T-cell (primary cell): ENCODE measurements around the gene SORL1. TPM values are rescaled to one million over a fixed set of nuclear protein-coding genes. Genes with fewer than 3 reads are reported as not detected.

Experiments used
- ATAC-seq, 4 experiments: fragments of 200-7000 bp in 3 of 4; fragments of 150-1000 bp in 1 of 4; cut with Tn5 transposase; replicated peaks in 1 of 4; 1 replicate in 3 of 4; 2 replicates in 1 of 4; pipeline ENCODE4 v1.10.0; 2021; ENCODE audit warnings: moderate library complexity in 3 of 4, mild to moderate bottlenecking in 2 of 4, moderate number of reproducible peaks in 1 of 4
- CTCF ChIA-PET, 2 donors: fragments of 300-600 bp; sonication (Branson Sonifier 250); formaldehyde crosslinking; loops; one replicate each; lab custom pipeline; 2022; ENCODE audit warnings: antibody characterized with exemption in 2 of 2; lab: Charles Lee
- POLR2A ChIA-PET, 2 donors: fragments of 300-600 bp; sonication (Branson Sonifier 250); formaldehyde crosslinking; loops; one replicate each; lab custom pipeline; 2022; ENCODE audit warnings: antibody characterized with exemption in 2 of 2; lab: Charles Lee
- DNase-seq, 35 experiments: peaks; one replicate each; pipeline versions ENCODE4 v3.0.0 to v3.0.0-alpha.2; 2013 to 2023
- H3K27ac ChIP-seq: one replicate; pipeline ENCODE4 v1.5.1; 2013; ENCODE audit warnings: low read length
- H3K27me3 ChIP-seq, 2 experiments: replicated peaks in 1 of 2; 1 replicate in 1 of 2; 2 replicates in 1 of 2; pipeline versions ENCODE4 v1.6.1 to v1.7.0; 2013; ENCODE audit warnings: low read length in 1 of 2, mixed read lengths in 1 of 2; ENCODE audit not compliant: control insufficient read depth in 2 of 2, insufficient read depth in 2 of 2; ENCODE audit errors: extremely low read depth in 1 of 2
- H3K36me3 ChIP-seq, 2 donors: 1 replicate in 1 of 2; 2 replicates in 1 of 2; pipeline versions ENCODE4 v1.6.1 to v1.7.0; 2013; ENCODE audit warnings: low read length in 1 of 2; ENCODE audit not compliant: control insufficient read depth in 2 of 2, insufficient read depth in 1 of 2; ENCODE audit errors: extremely low read depth in 1 of 2
- H3K4me1 ChIP-seq, 2 experiments: 1 replicate in 1 of 2; 2 replicates in 1 of 2; pipeline versions ENCODE4 v1.6.1 to v1.7.0; 2013; ENCODE audit warnings: low read length in 2 of 2, mixed read lengths in 1 of 2; ENCODE audit not compliant: insufficient read depth in 2 of 2, control insufficient read depth in 1 of 2; ENCODE audit errors: extremely low read depth in 1 of 2
- H3K4me3 ChIP-seq, 2 donors: 1 replicate in 1 of 2; 2 replicates in 1 of 2; pipeline versions ENCODE4 v1.5.1 to v1.7.0; 2013; ENCODE audit warnings: mild to moderate bottlenecking in 2 of 2, low read length in 1 of 2, moderate library complexity in 1 of 2; ENCODE audit not compliant: control insufficient read depth in 1 of 2; ENCODE audit errors: extremely low read depth in 1 of 2
- H3K9me3 ChIP-seq: 2 replicates; pipeline ENCODE4 v1.7.0; 2013
- H3K27ac Mint-ChIP-seq, 2 donors: one replicate each; pipeline ENCODE4 v1.8.0; 2020 to 2021; ENCODE audit warnings: mild to moderate bottlenecking in 2 of 2, mixed read lengths in 2 of 2
- H3K27me3 Mint-ChIP-seq, 2 donors: one replicate each; pipeline ENCODE4 v1.8.0; 2021 to 2022; ENCODE audit warnings: mixed read lengths in 2 of 2
- H3K36me3 Mint-ChIP-seq: one replicate; pipeline ENCODE4 v1.8.0; 2021; ENCODE audit warnings: mixed read lengths
- H3K4me1 Mint-ChIP-seq, 3 donors: one replicate each; pipeline ENCODE4 v1.8.0; 2020 to 2022; ENCODE audit warnings: mixed read lengths in 3 of 3, mild to moderate bottlenecking in 1 of 3
- H3K4me3 Mint-ChIP-seq, 3 donors: one replicate each; pipeline ENCODE4 v1.8.0; 2020 to 2022; ENCODE audit warnings: mild to moderate bottlenecking in 3 of 3, mixed read lengths in 3 of 3, moderate library complexity in 3 of 3
- H3K9me3 Mint-ChIP-seq, 3 donors: one replicate each; pipeline ENCODE4 v1.8.0; 2020 to 2022; ENCODE audit warnings: mixed read lengths in 3 of 3
- WGBS: methylation state at CpG from one replicate; pipeline ENCODE4 v1.1.5; 2013; ENCODE audit warnings: missing lambda C conversion rate; ENCODE audit not compliant: insufficient coverage; 5-methylcytosine and 5-hydroxymethylcytosine counted together
- total RNA-seq, 35 experiments: library from RNA in 6 of 35; stranded (reverse) in 6 of 35; fragments of 120-200 nt in 1 of 35; gene quantifications; one replicate each; pipeline versions ENCODE4 v1.2.1 to v1.2.4 and lab custom pipeline; 2013 to 2026

SORL1 gene
- total RNA-seq, 5 donors from 2014 or later (not counting 1 experiment from before 2014, with no cell fraction given), result 361 to 422 (median 392) TPM

- peak; percentile 33 to 88 (median 68) for DNase-seq
- ChIA-PET POLR2A (interaction anchor here (0.6 to 1.2 kb wide), 9 partner anchors 12 to 36 kb away, joined by 3 to 7 read pairs (median 4); no protein-coding TSS in a partner anchor), CTCF (interaction anchor here (0.6 to 1.2 kb wide), 4 partner anchors 15 to 161 kb away, joined by 3 read pairs; partner anchors contain the start of gene SC5D (in 1 of the 2))
- no peaks in the 10 kb centered on the region for H3K9me3 ChIP-seq
- peak; percentile 29 to 71 (median 38) for ATAC-seq
- H3K4me3 ChIP-seq, result peak within 1 kb of the TSS; percentile 71 to 88
- H3K4me3 Mint-ChIP-seq, result peak within 1 kb of the TSS; percentile 97 to 99 (median 98)
- H3K27me3 Mint-ChIP-seq, result no peaks in the 10 kb centered on the region
- peak within 1 kb of the TSS; percentile 83 for H3K27ac ChIP-seq
- H3K9me3 Mint-ChIP-seq, result no peaks in the 10 kb centered on the region
- 0% methylated on average over 7 of the region's 21 CpGs for WGBS
- peak within 1 kb of the TSS; percentile 93 to 96 for H3K27ac Mint-ChIP-seq
- H3K36me3 Mint-ChIP-seq, result peaks cover 52% of the 10 kb centered on the region
- H3K4me1 ChIP-seq, result peaks cover 52 to 77% of the 10 kb centered on the region in 2 experiments
- H3K4me1 Mint-ChIP-seq, result peaks cover 75 to 90% (median 85%) of the 10 kb centered on the region in 3 donors
- peaks cover 0 to 15% of the 10 kb centered on the region in 2 donors for H3K36me3 ChIP-seq
- no peaks in the 10 kb centered on the region for H3K27me3 ChIP-seq
Observed at GRCh38 chr11:121452609-121453150, 566 bp downstream of the SORL1 start, which contains the start of gene SORL1-AS1. Gene SORL1-AS1 (minus strand): TSS chr11:121452967.

GRCh38 chr11:121453589-121454299 is 1.6 kb downstream of the SORL1 start:
- Histone ChIP-seq H3K27me3 (no peaks in the 10 kb centered on the region), H3K27ac (peak overlapping the region; percentile 74), H3K4me3 (peak overlapping the region; percentile 66 to 88), H3K36me3 (peaks cover 0 to 17% of the 10 kb centered on the region in 2 donors), H3K9me3 (no peaks in the 10 kb centered on the region), H3K4me1 (peaks cover 53 to 75% of the 10 kb centered on the region in 2 experiments)
- ATAC-seq (no peak), DNase-seq (no peak)
- 82% methylated on average over 2 of the region's 6 CpGs for WGBS
- H3K27me3 Mint-ChIP-seq, result no peaks in the 10 kb centered on the region
- peak overlapping the region; percentile 91 to 95 for H3K27ac Mint-ChIP-seq
- H3K36me3 Mint-ChIP-seq, result peaks cover 52% of the 10 kb centered on the region
- CTCF ChIA-PET, result interaction anchor here (0.5 to 0.7 kb wide), 2 partner anchors 12 to 13 kb away, joined by 3 read pairs; no protein-coding TSS in a partner anchor
- peak overlapping the region; percentile 97 to 99 (median 98) for H3K4me3 Mint-ChIP-seq
- POLR2A ChIA-PET, result interaction anchor here in 1 of 2 donors (1.1 kb wide), 1 partner anchor 28 kb away, joined by 3 read pairs; no protein-coding TSS in a partner anchor
- H3K9me3 Mint-ChIP-seq, result no peaks in the 10 kb centered on the region
- peaks cover 75 to 90% (median 85%) of the 10 kb centered on the region in 3 donors for H3K4me1 Mint-ChIP-seq

- Mint-ChIP-seq H3K9me3 (no peaks in the 10 kb centered on the region), H3K36me3 (peaks cover 52% of the 10 kb centered on the region), H3K4me1 (peaks cover 75 to 90% (median 85%) of the 10 kb centered on the region in 3 donors), H3K27ac (peak overlapping the region; percentile 91 to 95), H3K27me3 (no peaks in the 10 kb centered on the region), H3K4me3 (peak overlapping the region; percentile 97 to 99 (median 98))
- no peaks in the 10 kb centered on the region for H3K27me3 ChIP-seq
- H3K27ac ChIP-seq, result peak overlapping the region; percentile 74
- peaks cover 0 to 20% of the 10 kb centered on the region in 2 donors for H3K36me3 ChIP-seq
- ChIA-PET POLR2A (interaction anchor here (0.9 to 3.0 kb wide), 3 partner anchors 10 to 26 kb away, joined by 3 to 9 read pairs (median 3); no protein-coding TSS in a partner anchor), CTCF (interaction anchor here in 1 of 2 donors (0.8 kb wide), 1 partner anchor 28 kb away, joined by 3 read pairs; no protein-coding TSS in a partner anchor)
- DNase-seq (no peak), ATAC-seq (no peak)
- 92% methylated on average over 1 of the region's 3 CpGs for WGBS
- H3K9me3 ChIP-seq, result no peaks in the 10 kb centered on the region
- peak overlapping the region; percentile 13 to 29 for H3K4me3 ChIP-seq
- H3K4me1 ChIP-seq, result peaks cover 51 to 74% of the 10 kb centered on the region in 2 experiments
Observed at GRCh38 chr11:121455115-121455514, 3.0 kb downstream of the SORL1 start.

GRCh38 chr11:121456151-121456550 is 4.0 kb downstream of the SORL1 start:
- WGBS, result 100% methylated on average over 1 of the region's 2 CpGs
- H3K4me3 ChIP-seq, result no peak overlapping the region
- no peaks in the 10 kb centered on the region for H3K9me3 ChIP-seq
- ChIA-PET CTCF (interaction anchor here in 1 of 2 donors (0.7 to 1.1 kb wide), 3 partner anchors 8 to 136 kb away, joined by 3 to 4 read pairs (median 3); no protein-coding TSS in a partner anchor), POLR2A (interaction anchor here (0.9 to 3.0 kb wide), 6 partner anchors 9 to 164 kb away, joined by 3 to 9 read pairs (median 4); partner anchors contain the start of gene SC5D (in 1 of the 2))
- Mint-ChIP-seq H3K9me3 (no peaks in the 10 kb centered on the region), H3K27ac (peak overlapping the region; percentile 91 to 95), H3K36me3 (peaks cover 51% of the 10 kb centered on the region), H3K4me3 (peak overlapping the region; percentile 74 to 98 (median 97)), H3K4me1 (peaks cover 76 to 90% (median 85%) of the 10 kb centered on the region in 3 donors), H3K27me3 (no peaks in the 10 kb centered on the region)
- ATAC-seq (no peak), DNase-seq (no peak)
- peaks cover 46 to 76% of the 10 kb centered on the region in 2 experiments for H3K4me1 ChIP-seq
- H3K27ac ChIP-seq, result peak overlapping the region; percentile 74
- H3K27me3 ChIP-seq, result no peaks in the 10 kb centered on the region
- H3K36me3 ChIP-seq, result peaks cover 0 to 23% of the 10 kb centered on the region in 2 donors

GRCh38 chr11:121456816-121457431 is 4.8 kb downstream of the SORL1 start:
- DNase-seq, result no peak
- Mint-ChIP-seq H3K36me3 (peaks cover 52% of the 10 kb centered on the region), H3K27ac (peak overlapping the region; percentile 91 to 95), H3K4me1 (peaks cover 82 to 93% (median 90%) of the 10 kb centered on the region in 3 donors), H3K9me3 (no peaks in the 10 kb centered on the region), H3K27me3 (no peaks in the 10 kb centered on the region), H3K4me3 (peak overlapping the region; percentile 66 to 98 (median 97))
- peaks cover 0 to 23% of the 10 kb centered on the region in 2 donors for H3K36me3 ChIP-seq
- ATAC-seq, result no peak
- WGBS, result 70% methylated on average over 5 of the region's 11 CpGs
- H3K27ac ChIP-seq, result peak overlapping the region; percentile 74
- no peaks in the 10 kb centered on the region for H3K27me3 ChIP-seq
- ChIA-PET CTCF (interaction anchor here (0.7 to 1.1 kb wide), 3 partner anchors 11 to 137 kb away, joined by 3 to 5 read pairs (median 5); no protein-coding TSS in a partner anchor), POLR2A (interaction anchor here (0.5 to 3.0 kb wide), 7 partner anchors 8 to 165 kb away, joined by 3 to 9 read pairs (median 4); partner anchors contain the start of gene SC5D (in 1 of the 2))
- H3K9me3 ChIP-seq, result no peaks in the 10 kb centered on the region
- H3K4me3 ChIP-seq, result no peak overlapping the region
- peaks cover 52 to 78% of the 10 kb centered on the region in 2 experiments for H3K4me1 ChIP-seq
